ENCODE results near the gene TMEM150B. TPM values are rescaled to one million over a fixed set of nuclear protein-coding genes. Genes with fewer than 3 reads are reported as not detected.

Gene TMEM150B
- total and polyA plus RNA-seq, 2 of the 13 experiments (the other 11 are each of a cell fraction or from before 2014, with no cell fraction given) = 1.3 to 1.8 TPM

DNA sequence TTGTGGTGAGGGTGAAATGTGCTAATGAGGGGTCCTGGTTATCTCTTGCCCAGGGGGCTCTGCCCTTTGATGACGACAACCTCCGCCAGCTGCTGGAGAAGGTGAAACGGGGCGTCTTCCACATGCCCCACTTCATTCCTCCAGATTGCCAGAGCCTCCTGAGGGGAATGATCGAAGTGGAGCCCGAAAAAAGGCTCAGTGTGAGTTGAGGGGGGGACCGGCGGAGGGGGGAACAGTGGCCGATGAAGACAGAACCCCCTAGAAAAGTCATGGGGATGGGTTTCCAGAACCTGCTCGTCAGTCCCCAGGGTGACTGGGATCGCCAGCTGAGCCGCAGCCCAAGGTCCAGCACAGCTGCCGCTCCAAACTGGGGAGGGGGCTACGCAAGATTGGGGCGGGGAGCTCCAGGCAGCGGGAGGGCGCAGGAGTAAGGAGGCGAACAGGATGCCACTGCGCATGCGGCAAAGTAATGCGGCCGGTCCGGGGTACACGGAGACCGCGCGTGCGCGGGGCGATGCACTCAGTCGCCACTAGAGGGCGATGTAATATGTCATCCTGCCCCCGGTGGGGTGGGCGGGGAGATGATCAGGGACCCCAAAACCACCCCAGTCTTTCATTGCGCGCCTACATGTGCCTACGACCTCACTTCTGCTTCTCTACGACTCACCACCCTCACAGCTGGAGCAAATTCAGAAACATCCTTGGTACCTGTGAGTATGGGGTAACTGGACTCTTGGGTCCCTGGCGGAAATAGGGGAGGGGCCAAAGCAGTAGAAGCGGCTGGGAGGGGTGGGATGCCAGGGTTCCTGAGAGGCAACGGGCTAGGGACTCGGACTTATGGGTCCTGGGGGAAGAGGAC lies 23.5 kb downstream of the TMEM150B start (continued):
- peak; percentile 47; the same call in 1 of the 2 replicates for TF ChIP-seq MAX (IDR thresholded peaks at IDR 0.05)
- no peak for TF ChIP-seq RORA (CRISPR knock-in tag; IDR thresholded peaks at IDR 0.05)
- no peak for TF ChIP-seq ZNF792 (CRISPR knock-in tag; IDR thresholded peaks at IDR 0.05)
- no peak for TF ChIP-seq SIX4 (CRISPR knock-in tag; IDR thresholded peaks at IDR 0.05)
- no peak for TF ChIP-seq TEAD2 (CRISPR knock-in tag; IDR thresholded peaks at IDR 0.05)
- TF ChIP-seq MXI1 (IDR thresholded peaks at IDR 0.05; ENCODE audit: borderline replicate concordance, low read depth, low read length) = no peak
- TF ChIP-seq FOXK1 (CRISPR knock-in tag; IDR thresholded peaks at IDR 0.05; ENCODE audit: borderline replicate concordance, low read depth) = no peak
- TF ChIP-seq ZNF101 (CRISPR knock-in tag; IDR thresholded peaks at IDR 0.05; ENCODE audit: borderline replicate concordance, low read depth) = no peak
- TF ChIP-seq ZNF20 (CRISPR knock-in tag; IDR thresholded peaks at IDR 0.05) = no peak
- TF ChIP-seq ETV5 (CRISPR knock-in tag; IDR thresholded peaks at IDR 0.05; ENCODE audit: borderline replicate concordance) = 0 out of 2 replicates have a peak, but pooled peaks have one; percentile 34
- TF ChIP-seq, protein P1, sequence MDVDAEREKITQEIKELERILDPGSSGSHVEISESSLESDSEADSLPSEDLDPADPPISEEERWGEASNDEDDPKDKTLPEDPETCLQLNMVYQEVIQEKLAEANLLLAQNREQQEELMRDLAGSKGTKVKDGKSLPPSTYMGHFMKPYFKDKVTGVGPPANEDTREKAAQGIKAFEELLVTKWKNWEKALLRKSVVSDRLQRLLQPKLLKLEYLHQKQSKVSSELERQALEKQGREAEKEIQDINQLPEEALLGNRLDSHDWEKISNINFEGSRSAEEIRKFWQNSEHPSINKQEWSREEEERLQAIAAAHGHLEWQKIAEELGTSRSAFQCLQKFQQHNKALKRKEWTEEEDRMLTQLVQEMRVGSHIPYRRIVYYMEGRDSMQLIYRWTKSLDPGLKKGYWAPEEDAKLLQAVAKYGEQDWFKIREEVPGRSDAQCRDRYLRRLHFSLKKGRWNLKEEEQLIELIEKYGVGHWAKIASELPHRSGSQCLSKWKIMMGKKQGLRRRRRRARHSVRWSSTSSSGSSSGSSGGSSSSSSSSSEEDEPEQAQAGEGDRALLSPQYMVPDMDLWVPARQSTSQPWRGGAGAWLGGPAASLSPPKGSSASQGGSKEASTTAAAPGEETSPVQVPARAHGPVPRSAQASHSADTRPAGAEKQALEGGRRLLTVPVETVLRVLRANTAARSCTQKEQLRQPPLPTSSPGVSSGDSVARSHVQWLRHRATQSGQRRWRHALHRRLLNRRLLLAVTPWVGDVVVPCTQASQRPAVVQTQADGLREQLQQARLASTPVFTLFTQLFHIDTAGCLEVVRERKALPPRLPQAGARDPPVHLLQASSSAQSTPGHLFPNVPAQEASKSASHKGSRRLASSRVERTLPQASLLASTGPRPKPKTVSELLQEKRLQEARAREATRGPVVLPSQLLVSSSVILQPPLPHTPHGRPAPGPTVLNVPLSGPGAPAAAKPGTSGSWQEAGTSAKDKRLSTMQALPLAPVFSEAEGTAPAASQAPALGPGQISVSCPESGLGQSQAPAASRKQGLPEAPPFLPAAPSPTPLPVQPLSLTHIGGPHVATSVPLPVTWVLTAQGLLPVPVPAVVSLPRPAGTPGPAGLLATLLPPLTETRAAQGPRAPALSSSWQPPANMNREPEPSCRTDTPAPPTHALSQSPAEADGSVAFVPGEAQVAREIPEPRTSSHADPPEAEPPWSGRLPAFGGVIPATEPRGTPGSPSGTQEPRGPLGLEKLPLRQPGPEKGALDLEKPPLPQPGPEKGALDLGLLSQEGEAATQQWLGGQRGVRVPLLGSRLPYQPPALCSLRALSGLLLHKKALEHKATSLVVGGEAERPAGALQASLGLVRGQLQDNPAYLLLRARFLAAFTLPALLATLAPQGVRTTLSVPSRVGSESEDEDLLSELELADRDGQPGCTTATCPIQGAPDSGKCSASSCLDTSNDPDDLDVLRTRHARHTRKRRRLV (CRISPR knock-in tag; IDR thresholded peaks at IDR 0.05) = no peak
- TF ChIP-seq GPBP1L1 (CRISPR knock-in tag; IDR thresholded peaks at IDR 0.05) = no peak
- TF ChIP-seq TGIF2 (CRISPR knock-in tag; IDR thresholded peaks at IDR 0.05) = no peak
- TF ChIP-seq CHD2 (IDR thresholded peaks at IDR 0.05; ENCODE audit: low read depth, low read length) = no peak
- no peak; the same call in 1 of the 2 replicates for TF ChIP-seq POLR2G (IDR thresholded peaks at IDR 0.05; ENCODE audit: low read depth, low read length)
- TF ChIP-seq, protein P2, sequence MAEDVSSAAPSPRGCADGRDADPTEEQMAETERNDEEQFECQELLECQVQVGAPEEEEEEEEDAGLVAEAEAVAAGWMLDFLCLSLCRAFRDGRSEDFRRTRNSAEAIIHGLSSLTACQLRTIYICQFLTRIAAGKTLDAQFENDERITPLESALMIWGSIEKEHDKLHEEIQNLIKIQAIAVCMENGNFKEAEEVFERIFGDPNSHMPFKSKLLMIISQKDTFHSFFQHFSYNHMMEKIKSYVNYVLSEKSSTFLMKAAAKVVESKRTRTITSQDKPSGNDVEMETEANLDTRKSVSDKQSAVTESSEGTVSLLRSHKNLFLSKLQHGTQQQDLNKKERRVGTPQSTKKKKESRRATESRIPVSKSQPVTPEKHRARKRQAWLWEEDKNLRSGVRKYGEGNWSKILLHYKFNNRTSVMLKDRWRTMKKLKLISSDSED (CRISPR knock-in tag; IDR thresholded peaks at IDR 0.05) = no peak
- TF ChIP-seq ZNF737 (CRISPR knock-in tag; IDR thresholded peaks at IDR 0.05; ENCODE audit: borderline replicate concordance) = no peak
- TF ChIP-seq CREM (IDR thresholded peaks at IDR 0.05) = no peak
- TF ChIP-seq CREM (CRISPR knock-in tag; IDR thresholded peaks at IDR 0.05) = no peak
- TF ChIP-seq KLF9 (CRISPR knock-in tag; IDR thresholded peaks at IDR 0.05; ENCODE audit: low read depth) = no peak
- peak; percentile 38; the same call in 1 of the 2 replicates for TF ChIP-seq ERF (CRISPR knock-in tag; IDR thresholded peaks at IDR 0.05)
- no peak for TF ChIP-seq MIXL1 (CRISPR knock-in tag; IDR thresholded peaks at IDR 0.05)

All from HepG2 (cell line).